HepG2 (cell line): Measurements from ENCODE around the gene SRPK3. TPM values are rescaled to one million over a fixed set of nuclear protein-coding genes. Genes with fewer than 3 reads are reported as not detected.

ENCODE experiments used
- ATAC-seq: fragments of 200-7000 bp; cut with Tn5 transposase; 3 replicates; pipeline ENCODE4 v1.9.1; 2020; ENCODE audit warnings: mild to moderate bottlenecking, moderate library complexity
- BruUV-seq: library from RNA; stranded (reverse); fragments of 400-500 nt; replicated peaks from 2 replicates; lab custom pipeline; 2021; lab: Mats Ljungman, UMichigan
- CTCF ChIA-PET: fragments of 300-600 bp; formaldehyde crosslinking; extraction: SDS; loops from one replicate; lab custom pipeline; 2021; ENCODE audit warnings: low total read pairs, inconsistent platforms, low intra/inter-chr PET ratio; lab: Yijun Ruan, JAX
- POLR2A ChIA-PET: fragments of 350-600 bp; sonication (Branson Sonifier 250); formaldehyde crosslinking; loops from one replicate; lab custom pipeline; 2020; ENCODE audit warnings: antibody characterized with exemption, inconsistent platforms; lab: Yijun Ruan, JAX
- DNase-seq: peaks from one replicate; pipeline ENCODE4 v3.0.0-alpha.2; 2015; ENCODE audit warnings: low spot score
- FAIRE-seq: peaks from 3 replicates; lab custom pipeline; 2011; peaks lifted over from hg19 to GRCh38; lab: Jason Lieb, UNC
- H2AFZ ChIP-seq: one replicate; pipeline ENCODE4 v1.6.1; 2011; ENCODE audit warnings: low read length, inconsistent platforms
- H3K27ac ChIP-seq: fragments of 300-600 bp; 3 replicates; pipeline ENCODE4 v1.8.0; 2011; ENCODE audit warnings: mixed run types, mild to moderate bottlenecking, mixed read lengths, low read length, inconsistent platforms; ENCODE audit not compliant: insufficient read depth; ENCODE audit errors: extremely low read length
- H3K27me3 ChIP-seq, 2 experiments: fragments of 200-600 bp in 1 of 2; 2 replicates in 1 of 2; 3 replicates in 1 of 2; pipeline versions ENCODE4 v1.6.0 to v1.8.0; 2011; ENCODE audit warnings: low read length in 2 of 2, mild to moderate bottlenecking in 2 of 2, moderate library complexity in 2 of 2, inconsistent platforms in 1 of 2; ENCODE audit not compliant: insufficient read depth in 2 of 2, control insufficient read depth in 1 of 2
- H3K36me3 ChIP-seq, 2 experiments: fragments of 200-600 bp in 1 of 2; replicated peaks in 1 of 2; 2 replicates in 1 of 2; 3 replicates in 1 of 2; pipeline versions ENCODE4 v1.5.1 to v1.8.0; 2011; ENCODE audit warnings: low read length in 2 of 2, inconsistent platforms in 1 of 2; ENCODE audit not compliant: insufficient read depth in 2 of 2, control insufficient read depth in 1 of 2
- H3K4me1 ChIP-seq: 2 replicates; pipeline ENCODE4 v1.5.1; 2012; ENCODE audit warnings: low read length, inconsistent platforms; ENCODE audit not compliant: insufficient read depth
- H3K4me2 ChIP-seq: 2 replicates; pipeline ENCODE4 v1.6.0; 2011; ENCODE audit warnings: low read depth, low read length, inconsistent platforms
- H3K4me3 ChIP-seq, 3 experiments: fragments of 200-600 bp in 1 of 3; sonication (generic), shearing (Covaris generic) in 1 of 3; replicated peaks in 1 of 3; 2 replicates each; pipeline ENCODE4 v1.5.1; 2011 to 2016; ENCODE audit warnings: low read length in 3 of 3, inconsistent platforms in 2 of 3, low read depth in 2 of 3, mild to moderate bottlenecking in 2 of 3, control low read depth in 1 of 3, mixed read lengths in 1 of 3; ENCODE audit not compliant: insufficient read depth in 1 of 3
- H3K79me2 ChIP-seq: one replicate; pipeline ENCODE4 v1.6.1; 2011; ENCODE audit warnings: low read length, inconsistent platforms; ENCODE audit not compliant: insufficient read depth
- H3K9ac ChIP-seq: 2 replicates; pipeline ENCODE4 v1.6.0; 2011; ENCODE audit warnings: mild to moderate bottlenecking, low read depth, low read length, inconsistent platforms; ENCODE audit not compliant: insufficient read depth
- H3K9me3 ChIP-seq: 2 replicates; pipeline ENCODE4 v1.5.1; 2012; ENCODE audit warnings: mild to moderate bottlenecking, low read length
- H4K20me1 ChIP-seq: 2 replicates; pipeline ENCODE4 v1.6.0; 2011; ENCODE audit warnings: inconsistent platforms, mild to moderate bottlenecking, low read length, moderate library complexity; ENCODE audit not compliant: insufficient read depth
- DDIT3 ChIP-seq: sonication (generic); formaldehyde crosslinking; IDR thresholded peaks from 2 replicates; pipeline ENCODE4 v1.4.0; 2020; ENCODE audit warnings: mild to moderate bottlenecking, missing genetic modification reagents
- SP2 ChIP-seq: sonication (generic); formaldehyde crosslinking; IDR thresholded peaks from 2 replicates; pipeline ENCODE4 v1.5.1; 2020; ENCODE audit warnings: mild to moderate bottlenecking, missing genetic modification reagents
- ZNF703 ChIP-seq: sonication (generic); formaldehyde crosslinking; IDR thresholded peaks from 2 replicates; pipeline ENCODE4 v1.5.1; 2020; ENCODE audit warnings: missing genetic modification reagents, mild to moderate bottlenecking, moderate library complexity, borderline replicate concordance
- WGBS: methylation state at CpG from one replicate; pipeline ENCODE4 v1.1.6; 2017; ENCODE audit warnings: low lambda C conversion rate; 5-methylcytosine and 5-hydroxymethylcytosine counted together
- in situ Hi-C: cut with HindIII; loops from 2 replicates; pipeline ENCODE4 v1.10.0; 2017; ENCODE audit warnings: low pct_unique_long_range_greater_than_20kb; ENCODE audit not compliant: extremely low pct_ligation_motif_present
- intact Hi-C: fragments of 100-400 bp; cut with micrococcal nuclease; formaldehyde crosslinking; loops from one replicate; pipeline ENCODE4 v1.10.0; 2022; ENCODE audit not compliant: unreplicated experiment
- polyA plus RNA-seq, 8 experiments: library from polyadenylated mRNA; depleted of rRNA in 3 of 8; stranded (reverse) in 7 of 8; unstranded in 1 of 8; fragments of >200 nt; fragmentation: Illumina TruSeq in 4 of 8; extraction: Trizol in 4 of 8; gene quantifications; 2 replicates each; pipeline versions ENCODE4 v1.2.1 to v1.2.3, GENCODE V29; 2011 to 2016; ENCODE audit warnings: low read depth in 4 of 8, missing spikeins in 1 of 8, mixed read lengths in 1 of 8; ENCODE audit not compliant: insufficient read depth in 1 of 8
- total RNA-seq, 5 experiments: library from RNA; depleted of rRNA; stranded (reverse); fragments of >200 nt; fragmentation: Illumina TruSeq; extraction: Trizol; gene quantifications; 2 replicates each; pipeline ENCODE4 v1.2.3, GENCODE V29; 2016; ENCODE audit warnings: low read depth in 1 of 5

The SRPK3 gene
- total and polyA plus RNA-seq, 2 of the 13 experiments (the other 11 are each of a cell fraction or from before 2014, with no cell fraction given) = 0.22 to 0.30 TPM

- TF ChIP-seq DDIT3 (CRISPR knock-in tag) = no peak
- no peak for TF ChIP-seq ZNF703 (CRISPR knock-in tag)
These were observed 10.8 kb upstream of the SRPK3 start (continued) for GRCh38 chrX:153769865-153770600.

GRCh38 chrX:153770601-153771414 lies 10.0 kb upstream of the SRPK3 start:
- Histone ChIP-seq H3K9me3 (no peaks in the 10 kb centered on the region), H2AFZ (no peak overlapping the region)
- POLR2A ChIA-PET = no interaction called here
- TF ChIP-seq SP2 (CRISPR knock-in tag) = no peak
- TF ChIP-seq, all 625 proteins: peak for 0
- CTCF ChIA-PET = no interaction called here
- no peak overlapping the region for H3K27ac ChIP-seq
- H4K20me1 ChIP-seq = no peaks in the 10 kb centered on the region
- DNase-seq (no peak), FAIRE-seq (no peak), ATAC-seq (no peak)
- H3K4me3 ChIP-seq = no peak overlapping the region
- no TSS peak for BruUV-seq
- peaks cover 9% of the 10 kb centered on the region; the same call in 1 of the 2 replicates for H3K4me1 ChIP-seq
- intact Hi-C loops (no loop called here), in situ Hi-C loops (no loop called here)
- no peak overlapping the region for H3K4me2 ChIP-seq
- H3K79me2 ChIP-seq = no peaks in the 10 kb centered on the region
- H3K9ac ChIP-seq = no peak overlapping the region
- H3K27me3 ChIP-seq = no peaks in the 10 kb centered on the region
- no peaks in the 10 kb centered on the region for H3K36me3 ChIP-seq
- 100% methylated on average over 3 of the region's 18 CpGs for WGBS
